ENCODE measurements around the gene HAS3.

DNA sequence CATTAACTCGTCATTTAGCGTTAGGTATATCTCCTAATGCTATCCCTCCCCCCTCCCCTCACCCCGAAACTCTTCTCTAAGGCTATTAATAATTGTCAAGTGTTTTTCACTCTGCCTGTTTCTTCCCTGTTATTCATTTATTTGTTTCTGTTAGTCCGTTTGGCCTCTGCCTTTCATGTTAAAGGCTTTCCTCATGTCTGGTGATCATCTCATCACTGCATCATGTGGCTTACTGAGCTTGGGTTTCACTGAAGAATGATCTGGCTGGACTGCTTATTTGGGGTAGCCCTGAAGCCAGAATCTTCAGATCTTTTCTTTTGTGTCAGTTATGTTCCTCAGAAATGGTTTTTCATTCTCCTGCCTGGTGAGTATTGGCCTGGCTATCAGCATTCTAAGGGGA lies 36.5 kb downstream of the HAS3 start:
- TF ChIP-seq POLR2AphosphoS5 (IDR thresholded peaks at IDR 0.05), result no peak
- TF ChIP-seq, protein P1, sequence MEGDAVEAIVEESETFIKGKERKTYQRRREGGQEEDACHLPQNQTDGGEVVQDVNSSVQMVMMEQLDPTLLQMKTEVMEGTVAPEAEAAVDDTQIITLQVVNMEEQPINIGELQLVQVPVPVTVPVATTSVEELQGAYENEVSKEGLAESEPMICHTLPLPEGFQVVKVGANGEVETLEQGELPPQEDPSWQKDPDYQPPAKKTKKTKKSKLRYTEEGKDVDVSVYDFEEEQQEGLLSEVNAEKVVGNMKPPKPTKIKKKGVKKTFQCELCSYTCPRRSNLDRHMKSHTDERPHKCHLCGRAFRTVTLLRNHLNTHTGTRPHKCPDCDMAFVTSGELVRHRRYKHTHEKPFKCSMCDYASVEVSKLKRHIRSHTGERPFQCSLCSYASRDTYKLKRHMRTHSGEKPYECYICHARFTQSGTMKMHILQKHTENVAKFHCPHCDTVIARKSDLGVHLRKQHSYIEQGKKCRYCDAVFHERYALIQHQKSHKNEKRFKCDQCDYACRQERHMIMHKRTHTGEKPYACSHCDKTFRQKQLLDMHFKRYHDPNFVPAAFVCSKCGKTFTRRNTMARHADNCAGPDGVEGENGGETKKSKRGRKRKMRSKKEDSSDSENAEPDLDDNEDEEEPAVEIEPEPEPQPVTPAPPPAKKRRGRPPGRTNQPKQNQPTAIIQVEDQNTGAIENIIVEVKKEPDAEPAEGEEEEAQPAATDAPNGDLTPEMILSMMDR (IDR thresholded peaks at IDR 0.05), result no peak
